SK-N-MC (cell line): ENCODE data around the gene SPTAN1.

Experiments used
- EZH2 ChIP-seq: fragments of 200-600 bp; sonication (generic); IDR thresholded peaks from one replicate; pipeline ENCODE4 v1.6.1; 2017; ENCODE audit warnings: antibody characterized with exemption
- FOXP2 ChIP-seq: optimal IDR thresholded peaks from 2 replicates; pipeline ENCODE3; 2011; ENCODE audit warnings: mild to moderate bottlenecking, moderate library complexity; ENCODE audit not compliant: insufficient read depth; ENCODE audit errors: extremely low read length, control extremely low read depth
- POLR2AphosphoS5 ChIP-seq: IDR thresholded peaks from 2 replicates; pipeline ENCODE4 v1.6.1; 2012; ENCODE audit warnings: mild to moderate bottlenecking, low read depth, low read length, borderline replicate concordance

GRCh38 chr9:128656416-128657343 lies 104.3 kb downstream of the SPTAN1 start, which contains the start of gene DYNC2I2:
- TF ChIP-seq POLR2AphosphoS5, result peak; percentile 79
- TF ChIP-seq EZH2, result no peak
- peak; percentile 59 for TF ChIP-seq FOXP2
